HG03135 (cell line): ENCODE data around the gene RHBDF2.

Experiments
- ATAC-seq: cut with Tn5 transposase; IDR thresholded peaks from one replicate; pipeline ENCODE4 v1.9.1; 2021; ENCODE audit warnings: mild to moderate bottlenecking, moderate library complexity; ENCODE audit not compliant: unreplicated experiment

RHBDF2 gene

GRCh38 chr17:76484228-76484725 lies 16.9 kb downstream of the RHBDF2 start:
- no peak for ATAC-seq

- peak; percentile 54 for ATAC-seq
Observed at GRCh38 chr17:76481071-76481655, 20.1 kb downstream of the RHBDF2 start.

GRCh38 chr17:76480632-76481031 lies 20.6 kb downstream of the RHBDF2 start:
- ATAC-seq: peak; percentile 10

GRCh38 chr17:76479515-76480060 lies 21.6 kb downstream of the RHBDF2 start:
- no peak for ATAC-seq

GRCh38 chr17:76478730-76479514 lies 22.3 kb downstream of the RHBDF2 start:
- no peak for ATAC-seq

- no peak for ATAC-seq
Observed at GRCh38 chr17:76478097-76478496, 23.1 kb downstream of the RHBDF2 start.

GRCh38 chr17:76477576-76477975 lies 23.6 kb downstream of the RHBDF2 start:
- ATAC-seq: no peak

- ATAC-seq: no peak
Observed at GRCh38 chr17:76476736-76477135, 24.5 kb downstream of the RHBDF2 start.

GRCh38 chr17:76475302-76475701 lies 25.9 kb downstream of the RHBDF2 start:
- ATAC-seq: no peak

GRCh38 chr17:76474894-76475293 lies 26.3 kb downstream of the RHBDF2 start:
- no peak for ATAC-seq

GRCh38 chr17:76474238-76474637 lies 27.0 kb downstream of the RHBDF2 start:
- no peak for ATAC-seq

- no peak for ATAC-seq
Observed at GRCh38 chr17:76473541-76473985, 27.7 kb downstream of the RHBDF2 start.

GRCh38 chr17:76472726-76473125 lies 28.5 kb downstream of the RHBDF2 start:
- no peak for ATAC-seq

- ATAC-seq: no peak
Observed at GRCh38 chr17:76472258-76472645, 29.0 kb downstream of the RHBDF2 start.

GRCh38 chr17:76471498-76472257 lies 29.5 kb downstream of the RHBDF2 start:
- ATAC-seq: no peak

- no peak for ATAC-seq
Observed at GRCh38 chr17:76469991-76470739, 31.1 kb downstream of the RHBDF2 start.

- no peak for ATAC-seq
Observed at GRCh38 chr17:76469076-76469990, 31.9 kb downstream of the RHBDF2 start.

GRCh38 chr17:76468634-76469010 lies 32.6 kb downstream of the RHBDF2 start:
- ATAC-seq: no peak

- no peak for ATAC-seq
Observed at GRCh38 chr17:76467809-76468633, 33.2 kb downstream of the RHBDF2 start.
